HG02840 (cell line): ENCODE data around the gene HFE.

ENCODE experiments used
- ATAC-seq: cut with Tn5 transposase; IDR thresholded peaks from one replicate; pipeline ENCODE4 v1.9.1; 2021; ENCODE audit warnings: mild to moderate bottlenecking, moderate library complexity, moderate number of reproducible peaks; ENCODE audit not compliant: unreplicated experiment, low FRiP score

The HFE gene

DNA sequence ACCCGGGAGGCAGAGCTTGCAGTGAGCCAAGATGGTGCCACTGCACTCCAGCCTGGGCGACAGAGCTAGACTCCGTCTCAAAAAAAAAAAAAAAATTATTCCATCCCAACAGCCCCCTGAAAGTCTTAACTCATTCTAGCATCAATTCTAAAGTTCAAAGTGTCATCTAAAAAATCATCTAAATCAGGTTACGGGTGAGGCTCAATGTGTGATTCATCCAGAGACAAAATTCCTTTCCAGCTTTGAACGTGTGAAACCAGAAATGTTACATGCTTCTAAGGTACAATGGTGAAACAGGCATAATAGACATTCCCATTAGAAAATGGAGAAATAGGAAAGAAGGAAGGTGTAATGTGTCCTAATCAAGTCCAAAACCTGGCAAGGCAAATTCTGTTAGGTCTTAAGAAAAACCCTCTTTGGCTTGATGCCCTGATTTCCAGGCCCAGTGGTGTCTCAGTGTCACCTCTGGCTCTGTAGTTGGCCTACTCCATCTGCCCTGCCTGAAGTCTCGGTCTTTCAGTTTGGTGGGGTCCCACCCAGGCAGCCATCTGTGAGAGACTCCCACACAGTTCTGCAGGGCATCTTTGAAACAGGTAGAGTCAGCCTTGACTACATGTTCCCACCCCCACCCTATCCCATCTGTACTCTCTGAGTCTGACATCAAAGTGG, 43.5 kb downstream of the HFE start:
- no peak for ATAC-seq

DNA sequence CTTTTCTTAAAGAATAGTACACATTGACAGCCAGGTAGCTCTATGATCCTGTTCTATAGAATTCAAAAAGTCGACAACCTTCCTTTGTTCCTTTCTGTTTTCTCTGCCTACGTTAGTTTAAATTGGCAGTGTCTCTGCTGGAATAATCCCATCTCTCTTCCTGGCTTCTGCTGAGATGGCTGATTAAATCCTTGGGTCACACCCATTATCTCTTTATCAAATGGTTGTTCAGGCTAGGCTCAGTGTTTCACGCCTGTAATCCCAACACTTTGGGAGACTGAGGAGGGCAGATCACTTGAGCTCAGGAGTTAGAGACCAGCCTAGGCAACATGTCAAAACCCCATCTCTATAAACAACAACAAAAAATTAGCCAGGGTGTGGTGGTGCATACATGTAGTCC, 44.4 kb downstream of the HFE start:
- no peak for ATAC-seq

DNA sequence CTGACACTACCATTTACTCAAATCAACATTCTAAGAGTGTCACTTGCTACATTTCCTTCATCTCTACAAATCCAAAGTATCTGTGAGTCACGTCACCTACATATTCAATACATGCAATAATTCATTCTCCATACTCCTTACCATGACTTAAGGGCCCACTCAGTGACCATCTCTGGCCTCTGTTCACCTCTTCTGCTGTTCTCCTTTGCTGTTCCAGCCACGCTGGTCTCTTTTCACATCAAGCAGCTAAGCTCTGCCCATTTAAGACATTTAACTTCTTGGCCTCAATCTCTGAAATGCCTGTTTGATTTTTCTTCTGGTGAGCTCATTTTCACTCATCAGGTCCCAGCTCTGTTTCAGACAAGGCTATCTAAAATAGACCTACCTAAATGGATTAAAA, 46.5 kb downstream of the HFE start:
- ATAC-seq = no peak

DNA sequence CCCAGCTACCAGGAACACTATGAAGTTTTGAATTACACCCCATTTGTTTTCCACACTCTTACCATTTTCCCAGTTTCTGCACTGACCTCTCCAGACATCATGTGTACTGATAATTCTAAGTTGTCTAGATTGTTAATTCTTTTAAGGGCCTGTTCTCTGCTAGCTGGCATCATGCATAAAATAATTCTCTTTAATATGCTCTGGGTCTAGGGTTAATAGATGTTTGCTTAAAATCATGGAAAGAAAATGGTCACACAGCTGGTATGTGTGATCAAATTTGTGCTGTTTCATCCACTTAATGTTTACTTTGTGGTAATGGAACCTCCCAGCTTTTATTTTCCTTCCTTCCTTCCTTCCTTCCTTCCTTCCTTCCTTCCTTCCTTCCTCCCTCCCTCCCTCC, 49.1 kb downstream of the HFE start:
- no peak for ATAC-seq

DNA sequence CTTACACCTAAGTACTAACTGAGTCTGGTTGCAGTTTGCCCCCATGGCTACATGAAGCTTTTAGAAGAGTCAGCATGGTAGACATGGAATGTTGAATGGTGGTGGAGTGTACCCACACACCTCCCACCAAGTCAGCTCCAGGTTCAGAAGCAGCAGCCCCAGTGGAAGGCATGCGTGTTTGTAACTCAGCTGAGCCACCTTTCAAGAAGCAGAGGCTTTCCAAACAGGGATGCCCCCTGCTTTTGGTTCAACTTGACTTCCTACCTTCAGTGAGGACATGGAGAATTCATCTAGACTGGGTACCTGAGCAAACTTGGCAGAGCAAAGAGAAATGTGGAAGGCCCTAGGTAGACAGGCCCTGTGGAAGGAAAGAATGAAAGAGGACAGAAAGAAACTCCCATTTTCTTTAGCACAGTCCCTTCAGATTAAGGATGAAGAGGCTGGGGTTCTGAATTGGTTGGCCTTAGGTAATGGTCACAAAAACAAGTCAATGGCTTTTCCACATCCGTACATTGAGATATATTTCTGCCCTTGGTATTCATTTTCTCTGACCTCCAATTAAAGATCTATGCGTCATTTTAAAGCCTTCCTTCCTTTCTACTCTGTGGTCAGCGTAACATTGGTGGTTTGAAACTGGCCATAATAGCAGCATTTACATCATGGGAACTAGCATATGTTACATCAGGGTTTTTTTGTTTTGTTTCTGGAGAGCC, 53.2 kb downstream of the HFE start:
- ATAC-seq = no peak

DNA sequence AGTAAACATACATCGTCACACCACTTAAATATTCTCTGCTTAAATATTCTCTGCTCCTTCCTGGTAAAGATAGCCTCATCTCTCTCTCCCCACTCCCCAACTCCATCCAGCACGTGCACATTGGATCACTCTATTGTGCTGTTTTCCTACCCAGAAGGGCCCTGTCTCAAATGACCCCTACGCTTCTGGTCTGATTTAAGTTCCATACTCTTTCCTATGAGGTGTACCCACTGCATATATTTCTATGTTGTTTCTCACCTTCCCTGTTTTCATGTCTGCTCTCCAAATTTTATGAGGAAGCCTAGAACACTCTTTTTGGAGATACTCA, 53.7 kb downstream of the HFE start:
- ATAC-seq = no peak

DNA sequence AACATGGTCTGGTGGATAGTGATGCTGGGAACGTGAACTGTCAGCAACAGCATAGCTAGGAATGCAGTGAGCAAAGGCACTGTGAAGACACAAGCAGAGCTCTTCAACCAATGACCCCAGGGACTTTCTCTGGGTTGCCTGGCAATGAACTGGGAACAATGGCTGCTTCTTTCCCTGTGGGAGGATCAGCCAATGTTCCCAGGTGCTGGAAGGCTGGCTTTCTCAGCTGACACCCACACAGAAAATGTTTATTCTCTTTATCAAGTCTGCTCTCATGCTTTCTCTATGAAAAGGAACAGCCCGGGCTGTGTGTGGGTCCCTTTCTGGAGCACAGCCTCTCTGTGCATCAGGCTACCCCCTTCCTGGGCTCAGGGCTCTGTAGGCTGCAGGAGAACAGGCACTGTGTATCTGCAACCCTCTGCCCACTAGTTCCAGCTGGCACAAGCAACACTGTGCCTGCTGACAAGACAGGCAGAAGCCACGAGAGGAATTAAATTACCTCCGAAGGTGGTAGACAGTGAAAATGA, 54.2 kb downstream of the HFE start:
- ATAC-seq = no peak

DNA sequence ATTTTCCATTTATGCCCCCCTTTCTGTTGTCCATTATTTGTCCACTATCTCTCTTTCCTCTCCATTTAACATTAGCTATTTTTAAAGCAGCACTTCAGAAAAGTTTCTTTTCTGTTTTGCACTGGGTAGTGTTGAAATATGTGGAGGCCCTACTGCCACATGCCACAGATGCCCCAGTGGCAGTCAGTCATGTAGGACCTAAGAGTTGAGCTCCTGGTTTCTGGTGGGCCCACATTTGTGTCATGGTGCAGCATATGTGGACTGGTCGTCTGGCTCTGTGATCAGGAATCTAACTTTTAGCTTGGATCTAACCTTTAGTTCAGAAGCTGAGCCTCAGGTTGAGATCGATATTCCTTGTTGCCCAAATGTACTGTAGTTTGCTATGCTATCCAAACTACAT, 54.8 kb downstream of the HFE start:
- ATAC-seq = no peak
